Natural killer cell (primary cell): Measurements from ENCODE around the gene CST7. TPM values are rescaled to one million over a fixed set of nuclear protein-coding genes. Genes with fewer than 3 reads are reported as not detected.

Experiments used
- ATAC-seq, 3 donors: fragments of 150-1000 bp in 2 of 3; fragments of 200-7000 bp in 1 of 3; cut with Tn5 transposase; 1 replicate in 1 of 3; 2 replicates in 2 of 3; pipeline ENCODE4 v1.10.0; 2021; ENCODE audit warnings: mild to moderate bottlenecking in 2 of 3, moderate library complexity in 2 of 3
- DNase-seq, 2 donors: peaks; one replicate each; pipeline versions ENCODE4 v3.0.0 to v3.0.0-alpha.2; 2013 to 2021; ENCODE audit warnings: mixed read lengths in 1 of 2
- H3K27ac ChIP-seq: one replicate; pipeline ENCODE4 v1.5.1; 2013; ENCODE audit warnings: mild to moderate bottlenecking, low read length
- H3K27me3 ChIP-seq: one replicate; pipeline ENCODE4 v1.6.1; 2013; ENCODE audit warnings: low read length; ENCODE audit not compliant: control insufficient read depth, insufficient read depth
- H3K36me3 ChIP-seq: one replicate; pipeline ENCODE4 v1.6.1; 2013; ENCODE audit warnings: low read length; ENCODE audit not compliant: control insufficient read depth, insufficient read depth
- H3K4me1 ChIP-seq: one replicate; pipeline ENCODE4 v1.6.1; 2013; ENCODE audit warnings: low read length; ENCODE audit not compliant: control insufficient read depth, insufficient read depth
- H3K4me3 ChIP-seq: one replicate; pipeline ENCODE4 v1.5.1; 2013; ENCODE audit warnings: low read length
- H3K9me3 ChIP-seq: one replicate; pipeline ENCODE4 v1.6.1; 2013; ENCODE audit warnings: low read length; ENCODE audit not compliant: control insufficient read depth, insufficient read depth
- H3K27ac Mint-ChIP-seq, 2 donors: one replicate each; pipeline ENCODE4 v1.8.0; 2022; ENCODE audit warnings: mild to moderate bottlenecking in 2 of 2, mixed read lengths in 2 of 2, moderate library complexity in 1 of 2
- H3K27me3 Mint-ChIP-seq, 2 donors: one replicate each; pipeline ENCODE4 v1.8.0; 2022; ENCODE audit warnings: low read depth in 2 of 2, mixed read lengths in 2 of 2
- H3K36me3 Mint-ChIP-seq: one replicate; pipeline ENCODE4 v1.8.0; 2022; ENCODE audit warnings: mixed read lengths
- H3K4me1 Mint-ChIP-seq, 2 donors: one replicate each; pipeline ENCODE4 v1.8.0; 2022; ENCODE audit warnings: mixed read lengths in 2 of 2
- H3K4me3 Mint-ChIP-seq: one replicate; pipeline ENCODE4 v1.8.0; 2022; ENCODE audit warnings: mild to moderate bottlenecking, moderate library complexity, mixed read lengths
- H3K9me3 Mint-ChIP-seq, 2 donors: one replicate each; pipeline ENCODE4 v1.8.0; 2022; ENCODE audit warnings: mixed read lengths in 2 of 2
- WGBS: methylation state at CpG from one replicate; pipeline ENCODE4 v1.1.7; 2013; ENCODE audit warnings: missing lambda C conversion rate; ENCODE audit not compliant: insufficient coverage; 5-methylcytosine and 5-hydroxymethylcytosine counted together
- intact Hi-C: fragments of 100-400 bp; cut with micrococcal nuclease; formaldehyde crosslinking; loops from one replicate; pipeline ENCODE4 v1.14.2; 2022
- total RNA-seq, 4 donors: library from RNA; stranded (reverse); fragments of 120-200 nt in 1 of 4; gene quantifications; one replicate each; pipeline versions ENCODE4 v1.2.3 to v1.2.4, GENCODE V29; 2013 to 2022
- TF ChIP-seq, protein P1 (sequence below): fragments of 200-600 bp; IDR thresholded peaks from one replicate; pipeline ENCODE4 v1.8.0; 2022; ENCODE audit warnings: antibody characterized with exemption

The CST7 gene
- total RNA-seq, 3 donors from 2014 or later (not counting 1 experiment from before 2014, with no cell fraction given) = 590 to 700 (median 619) TPM

DNA sequence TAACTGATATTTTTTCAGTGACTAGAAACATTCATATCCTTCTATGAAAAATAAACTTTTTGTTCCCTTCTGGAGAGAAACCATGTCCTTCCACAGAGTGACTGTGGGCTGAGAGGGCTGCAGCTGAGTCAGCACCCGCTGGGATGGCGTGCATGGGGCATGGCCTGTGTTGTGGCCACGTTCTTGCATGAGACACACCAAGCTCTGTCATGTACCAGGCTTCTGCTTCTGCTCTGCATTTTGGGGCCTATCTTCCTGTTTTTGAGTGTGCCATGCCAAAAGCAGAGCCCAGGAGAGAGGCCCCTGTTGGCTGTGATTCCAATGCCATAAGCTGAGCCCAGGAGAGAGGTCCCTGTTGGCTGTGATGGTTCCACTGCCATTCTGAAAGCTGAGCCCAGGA is 32.7 kb downstream of the CST7 start:
- TF ChIP-seq, protein P1, sequence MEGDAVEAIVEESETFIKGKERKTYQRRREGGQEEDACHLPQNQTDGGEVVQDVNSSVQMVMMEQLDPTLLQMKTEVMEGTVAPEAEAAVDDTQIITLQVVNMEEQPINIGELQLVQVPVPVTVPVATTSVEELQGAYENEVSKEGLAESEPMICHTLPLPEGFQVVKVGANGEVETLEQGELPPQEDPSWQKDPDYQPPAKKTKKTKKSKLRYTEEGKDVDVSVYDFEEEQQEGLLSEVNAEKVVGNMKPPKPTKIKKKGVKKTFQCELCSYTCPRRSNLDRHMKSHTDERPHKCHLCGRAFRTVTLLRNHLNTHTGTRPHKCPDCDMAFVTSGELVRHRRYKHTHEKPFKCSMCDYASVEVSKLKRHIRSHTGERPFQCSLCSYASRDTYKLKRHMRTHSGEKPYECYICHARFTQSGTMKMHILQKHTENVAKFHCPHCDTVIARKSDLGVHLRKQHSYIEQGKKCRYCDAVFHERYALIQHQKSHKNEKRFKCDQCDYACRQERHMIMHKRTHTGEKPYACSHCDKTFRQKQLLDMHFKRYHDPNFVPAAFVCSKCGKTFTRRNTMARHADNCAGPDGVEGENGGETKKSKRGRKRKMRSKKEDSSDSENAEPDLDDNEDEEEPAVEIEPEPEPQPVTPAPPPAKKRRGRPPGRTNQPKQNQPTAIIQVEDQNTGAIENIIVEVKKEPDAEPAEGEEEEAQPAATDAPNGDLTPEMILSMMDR = no peak
- peaks cover 3% of the 10 kb centered on the region for H3K9me3 ChIP-seq
- H3K27ac ChIP-seq = peak overlapping the region; percentile 65
- peak in 1 of 2 donors; percentile 34 for DNase-seq
- WGBS = 18% methylated on average over 3 of the region's 3 CpGs
- H3K27ac Mint-ChIP-seq = peak overlapping the region; percentile 89 to 94
- H3K4me1 Mint-ChIP-seq = peaks cover 98 to 100% of the 10 kb centered on the region in 2 donors
- intact Hi-C loops = no loop called here
- H3K4me1 ChIP-seq = peaks cover 69% of the 10 kb centered on the region
- H3K4me3 ChIP-seq = no peak overlapping the region
- peak; percentile 37 to 65 (median 57) for ATAC-seq
- peak overlapping the region; percentile 76 for H3K4me3 Mint-ChIP-seq
- H3K9me3 Mint-ChIP-seq = no peaks in the 10 kb centered on the region
- H3K27me3 ChIP-seq = no peaks in the 10 kb centered on the region
- H3K27me3 Mint-ChIP-seq = no peaks in the 10 kb centered on the region
- peaks cover 48% of the 10 kb centered on the region for H3K36me3 ChIP-seq
- peaks cover 27% of the 10 kb centered on the region for H3K36me3 Mint-ChIP-seq

DNA sequence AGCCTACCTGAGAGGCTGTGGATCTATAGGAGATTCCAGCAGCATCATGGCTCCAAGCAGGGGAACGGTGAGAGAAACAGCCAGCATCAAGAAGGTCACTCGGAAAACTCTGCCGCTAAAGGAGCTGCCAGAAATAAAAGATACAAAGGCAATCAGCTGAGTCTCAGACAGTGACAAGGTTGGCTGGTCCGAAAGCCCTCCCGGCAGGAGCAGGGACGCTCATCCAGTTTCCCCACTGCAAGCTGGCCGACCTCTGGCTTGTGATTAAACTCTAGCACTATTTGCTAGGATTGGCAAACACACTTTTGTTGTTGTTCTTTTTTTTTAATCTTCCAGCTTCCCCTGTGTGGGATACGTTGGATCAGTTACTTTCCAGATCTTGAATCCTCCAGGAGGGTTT is 34.8 kb downstream of the CST7 start:
- Histone ChIP-seq H3K36me3 (peaks cover 30% of the 10 kb centered on the region), H3K27me3 (no peaks in the 10 kb centered on the region), H3K4me3 (no peak overlapping the region), H3K27ac (no peak overlapping the region), H3K9me3 (peaks cover 3% of the 10 kb centered on the region), H3K4me1 (peaks cover 83% of the 10 kb centered on the region)
- ATAC-seq (no peak), DNase-seq (no peak)
- peaks cover 98 to 100% of the 10 kb centered on the region in 2 donors for H3K4me1 Mint-ChIP-seq
- H3K4me3 Mint-ChIP-seq = peak overlapping the region; percentile 63
- H3K36me3 Mint-ChIP-seq = peaks cover 16% of the 10 kb centered on the region
- H3K27ac Mint-ChIP-seq = peak overlapping the region; percentile 93 to 94
- H3K27me3 Mint-ChIP-seq = no peaks in the 10 kb centered on the region
- no peaks in the 10 kb centered on the region for H3K9me3 Mint-ChIP-seq
- TF ChIP-seq, protein P1 = no peak
- intact Hi-C loops = no loop called here
- 95% methylated on average over 8 of the region's 8 CpGs for WGBS

- no peaks in the 10 kb centered on the region for H3K9me3 Mint-ChIP-seq
- intact Hi-C loops = no loop called here
- TF ChIP-seq, protein P1 = no peak
- no peaks in the 10 kb centered on the region for H3K27me3 Mint-ChIP-seq
- H3K4me1 ChIP-seq = peaks cover 80% of the 10 kb centered on the region
- peak overlapping the region; percentile 83 for H3K4me3 Mint-ChIP-seq
- peak overlapping the region; percentile 58 for H3K27ac ChIP-seq
- H3K9me3 ChIP-seq = peaks cover under 1% of the 10 kb centered on the region
- H3K36me3 Mint-ChIP-seq = peaks cover 12% of the 10 kb centered on the region
- H3K27ac Mint-ChIP-seq = peak overlapping the region; percentile 93 to 94
- H3K4me3 ChIP-seq = no peak overlapping the region
- ATAC-seq = peak; percentile 32 to 52 (median 46)
- peaks cover 96 to 99% of the 10 kb centered on the region in 2 donors for H3K4me1 Mint-ChIP-seq
- H3K36me3 ChIP-seq = peaks cover 24% of the 10 kb centered on the region
- WGBS = no CpG with 5 or more reads among the region's 3 CpGs
- DNase-seq = peak in 1 of 2 donors; percentile 26
- no peaks in the 10 kb centered on the region for H3K27me3 ChIP-seq
These were observed 36.0 kb downstream of the CST7 start for GRCh38 chr20:24984961-24985640.

- Histone ChIP-seq H3K9me3 (no peaks in the 10 kb centered on the region), H3K4me3 (no peak overlapping the region), H3K27me3 (no peaks in the 10 kb centered on the region), H3K27ac (peak overlapping the region; percentile 58), H3K36me3 (peaks cover 17% of the 10 kb centered on the region), H3K4me1 (peaks cover 74% of the 10 kb centered on the region)
- H3K9me3 Mint-ChIP-seq = no peaks in the 10 kb centered on the region
- TF ChIP-seq, protein P1 = no peak
- H3K4me3 Mint-ChIP-seq = peak overlapping the region; percentile 83
- peak overlapping the region; percentile 93 to 94 for H3K27ac Mint-ChIP-seq
- intact Hi-C loops = no loop called here
- no peaks in the 10 kb centered on the region for H3K27me3 Mint-ChIP-seq
- DNase-seq (no peak), ATAC-seq (no peak)
- WGBS = 46% methylated on average over 6 of the region's 6 CpGs
- H3K36me3 Mint-ChIP-seq = peaks cover 11% of the 10 kb centered on the region
- peaks cover 96 to 99% of the 10 kb centered on the region in 2 donors for H3K4me1 Mint-ChIP-seq
These were observed 36.7 kb downstream of the CST7 start for GRCh38 chr20:24985802-24986201.
